Measurements from ENCODE around the gene RPN2.
A peak's percentile ranks its signal among the peaks of the same experiment; 100 is the strongest.
"Not testable (repeated sequence)": the region's sequence is repeated elsewhere in the genome, so short reads cannot be mapped to it uniquely, and the experiment has no call there.

RPN2 gene

GRCh38 chr20:37137547-37137946 lies 41.6 kb upstream of the RPN2 start:
- peak; percentile 59 for ATAC-seq
- TF ChIP-seq ISL1 (CRISPR knock-in tag; IDR thresholded peaks at IDR 0.05) = peak; percentile 66
- TF ChIP-seq GLIS3 (CRISPR knock-in tag; IDR thresholded peaks at IDR 0.05) = no peak

- no peak for ATAC-seq
These were observed 36.4 kb upstream of the RPN2 start for GRCh38 chr20:37142708-37143107.

GRCh38 chr20:37144856-37145404 lies 34.2 kb upstream of the RPN2 start:
- TF ChIP-seq ZC3H10 (CRISPR knock-in tag; IDR thresholded peaks at IDR 0.05) (no peak), ISL1 (CRISPR knock-in tag; IDR thresholded peaks at IDR 0.05) (no peak), ZNF70 (CRISPR knock-in tag; IDR thresholded peaks at IDR 0.05) (no peak), OSR1 (CRISPR knock-in tag; IDR thresholded peaks at IDR 0.05) (no peak), ZFP30 (CRISPR knock-in tag; IDR thresholded peaks at IDR 0.05) (no peak)
- ATAC-seq = no peak

More at GRCh38 chr20:37142708-37143107, 36.4 kb upstream of the RPN2 start:
- TF ChIP-seq RARB (CRISPR knock-in tag; IDR thresholded peaks at IDR 0.05) (no peak), ISL1 (CRISPR knock-in tag; IDR thresholded peaks at IDR 0.05) (peak; percentile 39; the same call in 1 of the 2 replicates)

GRCh38 chr20:37147250-37147649 lies 31.9 kb upstream of the RPN2 start:
- ATAC-seq = no peak
- TF ChIP-seq ZNF565 (CRISPR knock-in tag; conservative IDR thresholded peaks at IDR 0.05; ENCODE audit: low read depth) (no peak), ESRRG (CRISPR knock-in tag; IDR thresholded peaks at IDR 0.05) (no peak), CSRNP3 (CRISPR knock-in tag; IDR thresholded peaks at IDR 0.05) (no peak), RARB (CRISPR knock-in tag; IDR thresholded peaks at IDR 0.05) (no peak), POU6F1 (CRISPR knock-in tag; IDR thresholded peaks at IDR 0.05; ENCODE audit: borderline replicate concordance, low read depth) (no peak), OSR1 (CRISPR knock-in tag; IDR thresholded peaks at IDR 0.05) (no peak), PATZ1 (CRISPR knock-in tag; IDR thresholded peaks at IDR 0.05; ENCODE audit: borderline replicate concordance) (no peak), ARNTL (CRISPR knock-in tag; IDR thresholded peaks at IDR 0.05; ENCODE audit: borderline replicate concordance, low read depth) (no peak), ZNF70 (CRISPR knock-in tag; IDR thresholded peaks at IDR 0.05) (no peak), GLIS3 (CRISPR knock-in tag; IDR thresholded peaks at IDR 0.05) (no peak), CSDC2 (CRISPR knock-in tag; IDR thresholded peaks at IDR 0.05) (no peak), ZFP30 (CRISPR knock-in tag; IDR thresholded peaks at IDR 0.05) (no peak), BACH2 (CRISPR knock-in tag; IDR thresholded peaks at IDR 0.05; ENCODE audit: borderline replicate concordance) (no peak), ZC3H10 (CRISPR knock-in tag; IDR thresholded peaks at IDR 0.05) (no peak), TOX (CRISPR knock-in tag; IDR thresholded peaks at IDR 0.05; ENCODE audit: borderline replicate concordance) (no peak)

GRCh38 chr20:37150864-37151263 lies 28.3 kb upstream of the RPN2 start:
- ATAC-seq = not testable (repeated sequence)

GRCh38 chr20:37151529-37151928 lies 27.6 kb upstream of the RPN2 start:
- ATAC-seq = no peak
- TF ChIP-seq POU6F1 (CRISPR knock-in tag; IDR thresholded peaks at IDR 0.05; ENCODE audit: borderline replicate concordance, low read depth) (no peak), ZNF8 (CRISPR knock-in tag; IDR thresholded peaks at IDR 0.05) (no peak), ZFP3 (CRISPR knock-in tag; IDR thresholded peaks at IDR 0.05) (no peak), ARNTL (CRISPR knock-in tag; IDR thresholded peaks at IDR 0.05; ENCODE audit: borderline replicate concordance, low read depth) (no peak), GLIS3 (CRISPR knock-in tag; IDR thresholded peaks at IDR 0.05) (no peak), CREB5 (CRISPR knock-in tag; IDR thresholded peaks at IDR 0.05; ENCODE audit: low read depth) (no peak), RARB (CRISPR knock-in tag; IDR thresholded peaks at IDR 0.05) (no peak), TSHZ2 (CRISPR knock-in tag; IDR thresholded peaks at IDR 0.05) (no peak), ZNF70 (CRISPR knock-in tag; IDR thresholded peaks at IDR 0.05) (no peak), CSDC2 (CRISPR knock-in tag; IDR thresholded peaks at IDR 0.05) (no peak), ZFP30 (CRISPR knock-in tag; IDR thresholded peaks at IDR 0.05) (no peak), OSR1 (CRISPR knock-in tag; IDR thresholded peaks at IDR 0.05) (no peak), TCF4 (CRISPR knock-in tag; IDR thresholded peaks at IDR 0.05; ENCODE audit: borderline replicate concordance) (no peak), ESRRG (CRISPR knock-in tag; IDR thresholded peaks at IDR 0.05) (no peak)

All from SK-N-SH treated with all-trans-retinoic acid at 6 μM for 48 hours (cell line).